GM12865 (cell line): ENCODE data around the gene NES.

Experiments
- DNase-seq: peaks from one replicate; pipeline ENCODE4 v3.0.0; 2010; ENCODE audit warnings: low read depth
- H3K4me3 ChIP-seq: 2 replicates; pipeline ENCODE4 v1.5.1; 2011; ENCODE audit warnings: mild to moderate bottlenecking, low read depth, low read length, control low read depth
- CTCF ChIP-seq: IDR thresholded peaks from 2 replicates; pipeline ENCODE4 v1.5.1; 2011; ENCODE audit warnings: low read length, control low read depth, low read depth, inconsistent platforms; ENCODE audit not compliant: insufficient read depth; ENCODE audit errors: missing control alignments

NES gene

GRCh38 chr1:156703741-156704140, 26.5 kb upstream of the NES start:
- no peak overlapping the region for H3K4me3 ChIP-seq
- no peak for TF ChIP-seq CTCF
- no peak for DNase-seq

- TF ChIP-seq CTCF = no peak
- H3K4me3 ChIP-seq = no peak overlapping the region
- DNase-seq = no peak
Measured at GRCh38 chr1:156703336-156703735, 26.1 kb upstream of the NES start.

GRCh38 chr1:156700736-156701531, 23.7 kb upstream of the NES start:
- no peak for TF ChIP-seq CTCF
- H3K4me3 ChIP-seq = no peak overlapping the region
- DNase-seq = no peak

GRCh38 chr1:156698995-156699394, 21.8 kb upstream of the NES start:
- DNase-seq = no peak
- TF ChIP-seq CTCF = no peak
- H3K4me3 ChIP-seq = no peak overlapping the region

GRCh38 chr1:156697481-156697880, 20.3 kb upstream of the NES start:
- no peak for DNase-seq
- no peak overlapping the region for H3K4me3 ChIP-seq
- TF ChIP-seq CTCF = no peak

GRCh38 chr1:156696755-156697154, 19.5 kb upstream of the NES start:
- no peak for TF ChIP-seq CTCF
- H3K4me3 ChIP-seq = no peak overlapping the region
- no peak for DNase-seq

GRCh38 chr1:156694690-156694962, 17.4 kb upstream of the NES start:
- H3K4me3 ChIP-seq = no peak overlapping the region
- DNase-seq = no peak
- TF ChIP-seq CTCF = no peak
